ENCODE measurements around the gene RPL7L1.

RPL7L1 gene

GRCh38 chr6:42879372-42880239 lies at the start of gene RPL7L1:
Gene RPL7L1 (plus strand): TSS chr6:42879616. CDS start chr6:42879911, 295 bp downstream.
- peak; percentile 52 for DNase-seq (ENCODE audit: low read depth, low spot score)
- no peaks in the 10 kb centered on the region for H3K4me1 ChIP-seq (ENCODE audit: insufficient read depth, insufficient read length)
- H3K27me3 ChIP-seq (ENCODE audit: insufficient read depth, insufficient read length): no peaks in the 10 kb centered on the region
- peak within 1 kb of the TSS; percentile 96 for H3K9ac ChIP-seq (ENCODE audit: insufficient read length, low read depth)
- peak within 1 kb of the TSS; percentile 94 for H3K4me3 ChIP-seq (ENCODE audit: insufficient read length, low read depth)
- H3K9me3 ChIP-seq (ENCODE audit: insufficient read depth, low read length): no peaks in the 10 kb centered on the region
- H3K36me3 ChIP-seq (ENCODE audit: insufficient read depth, insufficient read length, low read length): peaks cover 32% of the 10 kb centered on the region
- TF ChIP-seq SUZ12 (IDR thresholded peaks at IDR 0.05; ENCODE audit: extremely low read depth, insufficient read depth, insufficient read length) (no peak), ZNF274 (IDR thresholded peaks at IDR 0.05; ENCODE audit: low read depth, low read length) (no peak), YY1 (IDR thresholded peaks at IDR 0.05; ENCODE audit: insufficient read depth, insufficient read length) (peak; percentile 76)

DNA sequence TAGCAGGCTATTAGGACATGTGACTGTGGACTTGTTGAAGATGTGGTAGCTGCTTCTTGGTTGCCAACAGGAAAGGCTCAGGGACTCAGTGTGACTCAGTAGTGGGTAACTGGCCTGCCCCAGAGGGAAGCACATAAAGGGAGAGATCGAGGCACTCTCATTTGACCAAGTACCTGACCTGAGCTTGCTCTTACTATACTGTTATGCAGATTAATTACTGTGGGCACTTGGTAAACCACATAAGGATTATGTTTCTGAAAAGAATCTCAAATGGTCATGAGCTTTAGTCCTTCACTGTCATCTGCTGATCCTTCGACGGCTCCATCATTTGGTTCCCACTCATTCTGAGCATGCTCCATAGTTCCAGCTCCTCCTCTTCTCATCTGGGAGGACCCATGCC lies 48.2 kb upstream of the RPL7L1 start:
- no peaks in the 10 kb centered on the region for H3K27me3 ChIP-seq (ENCODE audit: insufficient read depth, insufficient read length)
- no peak for DNase-seq (ENCODE audit: low read depth, low spot score)

GRCh38 chr6:42834056-42834455 lies 45.4 kb upstream of the RPL7L1 start:
- H3K4me1 ChIP-seq (ENCODE audit: insufficient read depth, insufficient read length): no peaks in the 10 kb centered on the region
- no peak for DNase-seq (ENCODE audit: low read depth, low spot score)
- H3K9ac ChIP-seq (ENCODE audit: insufficient read length, low read depth): no peak overlapping the region
- TF ChIP-seq YY1 (IDR thresholded peaks at IDR 0.05; ENCODE audit: insufficient read depth, insufficient read length) (no peak), SUZ12 (IDR thresholded peaks at IDR 0.05; ENCODE audit: extremely low read depth, insufficient read depth, insufficient read length) (no peak), ZNF274 (IDR thresholded peaks at IDR 0.05; ENCODE audit: low read depth, low read length) (no peak)
- no peaks in the 10 kb centered on the region for H3K9me3 ChIP-seq (ENCODE audit: insufficient read depth, low read length)
- H3K36me3 ChIP-seq (ENCODE audit: insufficient read depth, insufficient read length, low read length): peaks cover 8% of the 10 kb centered on the region
- H3K4me3 ChIP-seq (ENCODE audit: insufficient read length, low read depth): no peak overlapping the region
- H3K27me3 ChIP-seq (ENCODE audit: insufficient read depth, insufficient read length): no peaks in the 10 kb centered on the region

More for the DNA sequence above, 48.2 kb upstream of the RPL7L1 start:
- Histone ChIP-seq H3K9ac (ENCODE audit: insufficient read length, low read depth) (no peak overlapping the region), H3K4me3 (ENCODE audit: insufficient read length, low read depth) (no peak overlapping the region), H3K9me3 (ENCODE audit: insufficient read depth, low read length) (no peaks in the 10 kb centered on the region), H3K4me1 (ENCODE audit: insufficient read depth, insufficient read length) (no peaks in the 10 kb centered on the region), H3K36me3 (ENCODE audit: insufficient read depth, insufficient read length, low read length) (peaks cover 18% of the 10 kb centered on the region)
- TF ChIP-seq ZNF274 (IDR thresholded peaks at IDR 0.05; ENCODE audit: low read depth, low read length): no peak

DNA sequence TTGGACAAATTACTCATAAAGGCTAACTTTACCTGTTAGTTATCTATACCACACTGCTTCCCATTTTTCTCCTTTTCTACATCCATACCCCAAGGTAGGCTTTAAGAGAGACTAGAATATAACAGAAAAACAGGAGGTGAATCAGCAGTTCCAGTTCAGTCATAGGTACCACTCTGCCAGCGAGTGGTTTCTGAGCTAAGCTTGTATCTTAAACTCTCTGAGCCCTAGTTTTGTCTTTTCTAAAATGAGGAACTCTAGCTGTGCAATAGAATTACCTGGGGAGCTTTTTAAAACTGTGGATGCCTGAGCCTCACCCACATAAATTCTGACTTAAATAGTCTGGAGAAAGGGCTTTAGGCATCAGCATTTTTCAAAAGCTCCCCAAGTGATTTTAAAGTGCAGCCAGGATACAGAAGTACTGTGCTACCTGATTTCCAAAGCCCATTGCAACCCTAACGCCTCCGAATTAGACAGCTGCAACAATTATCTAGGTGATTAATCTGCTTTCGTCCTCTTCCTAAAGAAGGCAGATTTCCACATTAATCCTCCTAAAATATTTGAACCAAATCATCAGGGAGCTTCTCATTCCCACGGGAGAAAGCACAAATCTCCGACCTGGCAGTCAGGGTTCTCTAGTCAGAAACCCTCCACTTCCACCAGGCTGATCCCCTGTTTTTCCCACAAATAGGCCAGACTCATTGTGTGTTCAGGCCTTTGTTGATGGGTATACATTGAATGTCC lies 37.4 kb upstream of the RPL7L1 start:
- H3K36me3 ChIP-seq (ENCODE audit: insufficient read depth, insufficient read length, low read length): no peaks in the 10 kb centered on the region
- no peak overlapping the region for H3K9ac ChIP-seq (ENCODE audit: insufficient read length, low read depth)
- H3K9me3 ChIP-seq (ENCODE audit: insufficient read depth, low read length): no peaks in the 10 kb centered on the region
- no peaks in the 10 kb centered on the region for H3K4me1 ChIP-seq (ENCODE audit: insufficient read depth, insufficient read length)
- TF ChIP-seq ZNF274 (IDR thresholded peaks at IDR 0.05; ENCODE audit: low read depth, low read length): no peak
- TF ChIP-seq YY1 (IDR thresholded peaks at IDR 0.05; ENCODE audit: insufficient read depth, insufficient read length): no peak
- H3K4me3 ChIP-seq (ENCODE audit: insufficient read length, low read depth): no peak overlapping the region
- no peaks in the 10 kb centered on the region for H3K27me3 ChIP-seq (ENCODE audit: insufficient read depth, insufficient read length)
- no peak for DNase-seq (ENCODE audit: low read depth, low spot score)

DNA sequence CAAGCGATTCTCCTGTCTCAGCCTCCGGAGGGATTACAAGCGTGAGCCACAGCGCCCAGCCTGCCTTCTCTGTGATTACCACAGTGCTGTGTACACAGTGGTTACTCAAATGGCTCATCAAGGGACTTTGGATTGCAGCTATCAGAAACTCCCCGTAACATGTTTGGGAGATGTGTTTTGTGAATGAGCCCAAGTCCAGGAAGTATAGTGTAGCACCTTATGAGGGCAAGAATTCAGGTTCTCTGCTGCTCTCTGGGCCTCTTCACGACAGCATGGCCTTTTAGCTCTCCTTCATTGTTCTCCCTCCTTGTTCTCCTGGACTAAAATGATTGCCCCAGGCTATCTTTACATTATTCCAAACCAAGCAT lies 34.1 kb upstream of the RPL7L1 start:
- no peak overlapping the region for H3K9ac ChIP-seq (ENCODE audit: insufficient read length, low read depth)
- no peaks in the 10 kb centered on the region for H3K4me1 ChIP-seq (ENCODE audit: insufficient read depth, insufficient read length)
- no peak for DNase-seq (ENCODE audit: low read depth, low spot score)
- H3K36me3 ChIP-seq (ENCODE audit: insufficient read depth, insufficient read length, low read length): no peaks in the 10 kb centered on the region
- no peaks in the 10 kb centered on the region for H3K9me3 ChIP-seq (ENCODE audit: insufficient read depth, low read length)
- H3K4me3 ChIP-seq (ENCODE audit: insufficient read length, low read depth): no peak overlapping the region
- TF ChIP-seq YY1 (IDR thresholded peaks at IDR 0.05; ENCODE audit: insufficient read depth, insufficient read length) (no peak), SUZ12 (IDR thresholded peaks at IDR 0.05; ENCODE audit: extremely low read depth, insufficient read depth, insufficient read length) (no peak), ZNF274 (IDR thresholded peaks at IDR 0.05; ENCODE audit: low read depth, low read length) (no peak)
- H3K27me3 ChIP-seq (ENCODE audit: insufficient read depth, insufficient read length): no peaks in the 10 kb centered on the region

DNA sequence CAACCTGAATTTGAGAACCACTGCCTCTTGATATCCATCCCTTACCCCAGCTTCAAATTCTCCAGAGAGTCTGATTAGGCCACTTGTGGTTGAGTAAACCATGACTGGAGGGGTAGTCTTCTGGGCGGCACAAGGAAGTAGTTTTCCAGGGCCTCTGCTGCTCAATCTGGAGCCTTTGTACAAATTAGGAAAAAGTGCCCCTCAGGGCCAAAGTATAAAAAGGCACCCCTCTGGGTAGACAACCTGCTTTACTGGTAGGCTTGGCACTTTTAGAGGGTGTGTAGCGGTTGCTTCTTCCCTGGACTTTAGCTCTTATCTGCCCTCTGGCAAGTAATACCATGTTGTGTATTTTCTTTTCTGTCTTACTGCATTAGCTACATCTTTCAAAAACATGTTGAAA lies 32.9 kb upstream of the RPL7L1 start:
- TF ChIP-seq ZNF274 (IDR thresholded peaks at IDR 0.05; ENCODE audit: low read depth, low read length) (no peak), SUZ12 (IDR thresholded peaks at IDR 0.05; ENCODE audit: extremely low read depth, insufficient read depth, insufficient read length) (no peak), YY1 (IDR thresholded peaks at IDR 0.05; ENCODE audit: insufficient read depth, insufficient read length) (no peak)
- Histone ChIP-seq H3K4me1 (ENCODE audit: insufficient read depth, insufficient read length) (no peaks in the 10 kb centered on the region), H3K36me3 (ENCODE audit: insufficient read depth, insufficient read length, low read length) (no peaks in the 10 kb centered on the region), H3K9me3 (ENCODE audit: insufficient read depth, low read length) (no peaks in the 10 kb centered on the region), H3K4me3 (ENCODE audit: insufficient read length, low read depth) (no peak overlapping the region), H3K27me3 (ENCODE audit: insufficient read depth, insufficient read length) (no peaks in the 10 kb centered on the region), H3K9ac (ENCODE audit: insufficient read length, low read depth) (no peak overlapping the region)
- no peak for DNase-seq (ENCODE audit: low read depth, low spot score)

- no peak overlapping the region for H3K4me3 ChIP-seq (ENCODE audit: insufficient read length, low read depth)
- H3K9ac ChIP-seq (ENCODE audit: insufficient read length, low read depth): no peak overlapping the region
- DNase-seq (ENCODE audit: low read depth, low spot score): no peak
- H3K9me3 ChIP-seq (ENCODE audit: insufficient read depth, low read length): no peaks in the 10 kb centered on the region
- TF ChIP-seq ZNF274 (IDR thresholded peaks at IDR 0.05; ENCODE audit: low read depth, low read length) (no peak), YY1 (IDR thresholded peaks at IDR 0.05; ENCODE audit: insufficient read depth, insufficient read length) (no peak), SUZ12 (IDR thresholded peaks at IDR 0.05; ENCODE audit: extremely low read depth, insufficient read depth, insufficient read length) (no peak)
- no peaks in the 10 kb centered on the region for H3K27me3 ChIP-seq (ENCODE audit: insufficient read depth, insufficient read length)
- no peaks in the 10 kb centered on the region for H3K36me3 ChIP-seq (ENCODE audit: insufficient read depth, insufficient read length, low read length)
- H3K4me1 ChIP-seq (ENCODE audit: insufficient read depth, insufficient read length): no peaks in the 10 kb centered on the region
Measured at GRCh38 chr6:42848700-42849099, 30.7 kb upstream of the RPL7L1 start.
